Large intestine (tissue), 3 donors: ENCODE measurements around the gene SCMH1. TPM values are rescaled to one million over a fixed set of nuclear protein-coding genes. Genes with fewer than 3 reads are reported as not detected.

Experiments
- DNase-seq, 2 donors: peaks; one replicate each; pipeline versions ENCODE4 v3.0.0 to v3.0.0-alpha.2; 2013
- H3K27ac ChIP-seq: one replicate; pipeline ENCODE4 v1.5.1; 2013; ENCODE audit warnings: low read length
- H3K27me3 ChIP-seq: 2 replicates; pipeline ENCODE4 v1.6.1; 2013; ENCODE audit warnings: low read length; ENCODE audit not compliant: control insufficient read depth, insufficient read depth
- H3K36me3 ChIP-seq: 2 replicates; pipeline ENCODE4 v1.6.1; 2013; ENCODE audit warnings: low read length; ENCODE audit not compliant: control insufficient read depth, insufficient read depth
- H3K4me1 ChIP-seq: one replicate; pipeline ENCODE4 v1.6.1; 2013; ENCODE audit warnings: low read length; ENCODE audit not compliant: control insufficient read depth, insufficient read depth
- H3K4me3 ChIP-seq: one replicate; pipeline ENCODE4 v1.5.1; 2013; ENCODE audit warnings: low read length
- H3K9me3 ChIP-seq: one replicate; pipeline ENCODE4 v1.6.1; 2013; ENCODE audit warnings: mild to moderate bottlenecking, low read depth, low read length, moderate library complexity; ENCODE audit not compliant: control insufficient read depth
- WGBS: methylation state at CpG from one replicate; pipeline ENCODE4 v1.1.5; 2013; ENCODE audit warnings: low lambda C conversion rate; ENCODE audit not compliant: insufficient coverage; 5-methylcytosine and 5-hydroxymethylcytosine counted together
- polyA plus RNA-seq: library from polyadenylated mRNA; unstranded; fragments of 120-200 nt; gene quantifications from one replicate; pipeline ENCODE4 v1.2.1, GENCODE V29; 2013

Gene SCMH1
- polyA plus RNA-seq, 1 donor, result 42.8 TPM

DNA sequence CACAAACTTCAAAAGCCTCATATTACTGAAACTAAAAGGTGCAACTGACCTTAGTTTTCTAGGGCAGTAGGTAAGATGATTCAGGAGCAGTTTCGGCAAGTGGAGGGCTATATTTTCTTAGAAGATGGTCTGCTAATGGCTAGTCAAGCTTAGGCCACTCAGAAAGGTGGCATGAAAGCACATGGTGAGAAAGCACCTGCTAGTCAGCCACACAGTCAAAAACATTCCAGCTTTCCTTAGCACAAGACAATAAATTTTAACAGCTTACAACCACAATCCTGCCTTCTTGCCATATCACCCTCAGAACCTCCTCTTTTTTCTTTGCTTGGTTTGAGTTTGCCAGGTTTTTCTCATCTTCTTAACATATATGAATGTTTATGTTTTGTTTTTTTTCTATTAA is 139.5 kb downstream of the SCMH1 start:
- no peak for DNase-seq
- H3K36me3 ChIP-seq, result peaks cover 2% of the 10 kb centered on the region
- no CpG with 5 or more reads among the region's 1 CpG for WGBS
- H3K27me3 ChIP-seq, result no peaks in the 10 kb centered on the region
- H3K27ac ChIP-seq, result no peak overlapping the region
- no peak overlapping the region for H3K4me3 ChIP-seq
- no peaks in the 10 kb centered on the region for H3K9me3 ChIP-seq
- H3K4me1 ChIP-seq, result no peaks in the 10 kb centered on the region

DNA sequence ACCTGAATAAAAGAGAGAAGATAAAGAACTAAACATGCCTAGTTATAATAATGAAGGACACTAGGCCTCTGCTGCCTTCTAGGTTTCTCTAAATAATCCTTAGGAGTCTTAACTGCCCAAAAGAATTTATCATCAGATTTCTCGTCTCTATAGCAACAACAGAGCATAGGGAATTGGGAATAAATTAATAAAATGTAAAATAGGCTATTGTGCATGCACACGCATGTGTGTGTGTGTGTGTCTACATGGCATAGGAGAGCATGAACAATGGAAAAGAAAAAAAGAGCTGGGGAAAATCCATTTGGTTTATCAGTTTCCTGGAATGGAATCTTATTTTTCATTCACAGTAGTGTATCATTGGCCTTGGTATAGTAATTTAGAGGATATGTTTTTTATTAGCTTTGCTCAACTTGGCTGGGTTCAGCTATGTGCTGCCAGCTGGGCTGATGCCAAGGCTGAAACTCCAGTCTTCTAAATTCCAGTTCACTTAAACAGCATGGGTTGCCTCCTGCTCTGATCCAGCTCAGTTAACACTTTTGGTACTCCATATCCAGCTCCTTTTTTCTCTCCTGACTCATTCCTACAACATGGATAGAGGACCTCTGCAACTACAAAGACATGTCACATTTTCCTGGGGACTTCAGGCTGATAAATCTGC is 140.0 kb downstream of the SCMH1 start:
- Histone ChIP-seq H3K27ac (no peak overlapping the region), H3K27me3 (no peaks in the 10 kb centered on the region), H3K4me1 (no peaks in the 10 kb centered on the region), H3K9me3 (no peaks in the 10 kb centered on the region), H3K4me3 (no peak overlapping the region), H3K36me3 (peaks cover 2% of the 10 kb centered on the region)
- peak; percentile 52 for DNase-seq
- 91% methylated on average over 1 of the region's 2 CpGs for WGBS

DNA sequence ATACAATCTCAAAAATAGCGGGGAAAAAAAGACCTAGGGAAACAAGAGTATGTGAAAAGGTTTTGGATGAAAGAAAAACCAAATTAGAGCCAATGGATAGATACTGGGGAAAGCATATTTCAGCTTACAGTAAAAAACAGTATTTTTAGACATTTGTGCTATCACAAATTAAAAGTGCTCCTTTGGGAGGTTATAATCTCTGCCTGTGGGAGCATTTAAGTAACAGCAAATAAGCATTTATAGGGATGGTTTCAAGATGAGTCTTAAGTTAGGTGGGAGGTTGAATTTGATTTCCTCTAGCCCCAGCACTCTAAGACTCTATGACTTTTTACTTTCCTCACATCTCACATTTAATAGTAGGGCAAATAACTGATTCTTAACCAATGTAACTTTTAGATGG is 141.0 kb downstream of the SCMH1 start:
- 100% methylated on average over 1 of the region's 1 CpG for WGBS
- no peak overlapping the region for H3K27ac ChIP-seq
- H3K9me3 ChIP-seq, result no peaks in the 10 kb centered on the region
- H3K4me1 ChIP-seq, result no peaks in the 10 kb centered on the region
- DNase-seq, result no peak
- H3K4me3 ChIP-seq, result no peak overlapping the region
- H3K36me3 ChIP-seq, result peaks cover 1% of the 10 kb centered on the region
- no peaks in the 10 kb centered on the region for H3K27me3 ChIP-seq

DNA sequence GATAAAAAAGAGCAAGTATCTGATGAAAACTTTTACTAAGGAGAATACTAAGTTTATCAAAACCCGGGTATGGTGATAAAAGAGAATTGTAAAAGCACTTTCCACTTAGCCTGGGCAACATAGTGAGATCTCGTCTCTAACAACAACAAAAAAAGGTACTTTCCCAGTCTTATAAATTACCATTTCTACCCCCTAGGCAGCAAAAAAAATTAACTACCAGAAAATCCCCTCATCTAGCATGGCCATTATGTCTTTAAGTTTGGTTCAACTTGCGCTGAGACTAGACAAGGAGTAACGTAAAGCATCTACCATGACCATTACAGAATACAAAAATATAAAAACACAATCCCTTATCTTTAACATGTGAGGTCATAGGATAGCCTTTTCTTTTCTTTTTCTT is 141.9 kb downstream of the SCMH1 start:
- Histone ChIP-seq H3K27me3 (no peaks in the 10 kb centered on the region), H3K9me3 (no peaks in the 10 kb centered on the region), H3K4me3 (no peak overlapping the region), H3K36me3 (no peaks in the 10 kb centered on the region), H3K27ac (no peak overlapping the region), H3K4me1 (no peaks in the 10 kb centered on the region)
- 93% methylated on average over 3 of the region's 4 CpGs for WGBS
- no peak for DNase-seq

DNA sequence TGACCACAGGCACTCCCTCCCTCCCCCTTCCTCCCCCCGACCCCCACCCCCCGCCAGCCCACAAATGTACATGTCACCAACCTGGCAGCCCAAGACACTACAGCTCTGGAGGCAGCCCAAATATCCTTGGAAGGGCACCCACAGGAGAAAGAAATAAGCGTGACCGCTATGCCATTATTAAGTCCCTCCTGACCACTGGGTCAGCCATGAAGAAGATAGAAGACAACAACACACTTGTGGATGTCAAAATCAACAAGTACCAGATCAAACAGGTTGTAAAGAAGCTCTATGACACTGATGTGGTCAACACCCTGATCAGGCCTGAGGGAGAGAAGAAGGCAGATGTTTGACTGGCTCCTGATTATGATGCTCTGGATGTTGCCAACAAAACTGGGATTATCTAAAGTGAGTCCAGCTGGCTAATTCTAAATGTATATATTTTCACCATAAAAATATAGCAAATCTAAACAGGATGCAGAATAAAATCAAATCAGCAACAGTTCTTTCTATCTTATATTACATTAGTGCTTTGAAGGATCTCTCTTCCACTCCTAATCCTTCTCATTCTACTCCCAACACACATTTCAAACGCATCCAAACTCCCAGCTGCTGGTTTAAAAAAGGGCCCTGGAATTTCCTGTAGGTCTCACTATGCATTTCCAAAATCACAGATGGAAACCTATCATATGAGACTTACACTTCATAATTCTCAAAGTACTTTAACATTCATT is 143.2 kb downstream of the SCMH1 start:
- Histone ChIP-seq H3K27me3 (no peaks in the 10 kb centered on the region), H3K36me3 (peaks cover 3% of the 10 kb centered on the region), H3K4me3 (no peak overlapping the region), H3K27ac (no peak overlapping the region), H3K9me3 (no peaks in the 10 kb centered on the region), H3K4me1 (no peaks in the 10 kb centered on the region)
- no CpG with 5 or more reads among the region's 5 CpGs for whole genome bisulfite sequencing
- DNase-seq, result no peak

DNA sequence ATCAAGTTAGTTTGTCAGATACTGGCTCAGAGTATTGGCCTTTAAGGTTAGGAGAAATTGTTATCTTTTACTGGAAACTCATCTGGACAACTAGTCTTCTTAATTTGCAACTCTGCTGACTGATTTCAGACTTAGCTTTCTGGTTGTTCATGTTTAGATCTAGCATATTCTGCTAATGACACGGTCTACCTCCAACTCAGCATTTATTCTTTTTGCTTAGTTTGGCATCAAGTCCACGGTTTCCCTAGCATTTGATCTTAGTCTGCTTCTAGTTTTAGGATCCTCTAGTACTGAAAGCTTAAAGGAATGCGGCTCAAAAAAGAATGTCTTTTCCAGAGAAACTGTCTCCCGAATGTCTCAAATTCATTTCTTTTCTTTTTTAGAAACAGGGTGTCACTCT is 145.0 kb downstream of the SCMH1 start:
- no peaks in the 10 kb centered on the region for H3K4me1 ChIP-seq
- no peak overlapping the region for H3K4me3 ChIP-seq
- no peak overlapping the region for H3K27ac ChIP-seq
- DNase-seq, result no peak
- no peaks in the 10 kb centered on the region for H3K27me3 ChIP-seq
- peaks cover 3% of the 10 kb centered on the region for H3K36me3 ChIP-seq
- 100% methylated on average over 2 of the region's 4 CpGs for WGBS
- no peaks in the 10 kb centered on the region for H3K9me3 ChIP-seq

DNA sequence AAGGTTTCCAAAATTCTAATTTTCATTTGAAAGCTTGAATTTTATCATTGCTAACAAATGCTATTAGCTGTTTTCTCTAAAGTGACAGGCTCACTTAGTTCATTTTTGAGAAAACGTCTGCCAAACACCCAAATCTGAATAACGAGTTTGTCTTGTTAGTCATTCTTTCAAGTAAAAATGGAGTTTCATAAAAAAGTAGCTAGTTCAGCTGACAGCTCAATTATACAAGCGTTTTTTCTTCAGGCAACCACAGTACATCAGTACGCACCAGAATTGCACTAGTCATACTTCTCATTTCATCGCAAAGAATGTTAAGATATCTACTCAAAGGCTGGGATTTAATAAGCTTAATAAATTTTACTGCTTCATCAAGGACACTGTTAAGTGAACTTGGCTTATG is 148.3 kb downstream of the SCMH1 start:
- Histone ChIP-seq H3K27me3 (no peaks in the 10 kb centered on the region), H3K36me3 (peaks cover 3% of the 10 kb centered on the region), H3K27ac (no peak overlapping the region), H3K4me1 (no peaks in the 10 kb centered on the region), H3K4me3 (no peak overlapping the region), H3K9me3 (no peaks in the 10 kb centered on the region)
- no CpG with 5 or more reads among the region's 5 CpGs for WGBS
- DNase-seq, result no peak

DNA sequence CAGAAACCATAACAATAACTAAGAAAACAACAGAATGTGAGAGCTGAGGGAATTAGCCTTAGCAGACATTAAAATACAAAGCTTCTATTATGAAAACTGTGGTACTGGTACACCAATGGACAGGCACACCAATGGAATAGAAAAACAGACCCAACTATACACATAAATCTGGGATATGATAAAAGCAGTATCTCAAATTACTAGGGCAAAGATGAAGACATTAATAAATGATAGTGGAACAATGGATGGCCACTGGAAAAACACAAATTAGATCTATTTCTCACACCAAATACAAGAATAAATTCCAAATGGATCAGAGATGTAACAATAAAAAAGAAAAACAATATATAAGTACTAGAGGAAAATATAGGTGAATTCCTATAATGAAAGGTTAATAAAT is 155.2 kb downstream of the SCMH1 start:
- Histone ChIP-seq H3K27ac (no peak overlapping the region), H3K27me3 (no peaks in the 10 kb centered on the region), H3K4me3 (no peak overlapping the region), H3K36me3 (no peaks in the 10 kb centered on the region), H3K9me3 (no peaks in the 10 kb centered on the region), H3K4me1 (no peaks in the 10 kb centered on the region)
- no peak for DNase-seq

DNA sequence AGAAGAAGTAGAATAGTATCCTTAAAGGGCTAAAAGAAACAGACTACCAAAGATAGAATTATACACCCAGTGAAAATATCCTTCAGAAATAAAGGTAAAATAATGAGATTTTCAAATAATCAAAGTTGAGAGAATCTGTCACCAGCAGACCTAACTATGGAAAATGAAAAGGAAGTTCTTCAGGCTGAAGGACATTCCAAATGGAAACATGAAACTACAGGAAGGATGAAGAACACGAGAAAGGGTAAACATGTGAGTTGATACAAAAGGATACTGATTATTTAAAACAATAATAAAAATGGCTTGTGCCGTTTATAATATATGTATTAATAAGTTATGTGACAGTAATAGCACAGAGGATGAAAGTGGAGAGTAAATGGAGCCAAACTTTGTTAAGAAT is 163.5 kb downstream of the SCMH1 start:
- H3K4me1 ChIP-seq, result no peaks in the 10 kb centered on the region
- no peak overlapping the region for H3K27ac ChIP-seq
- 79% methylated on average over 2 of the region's 2 CpGs for WGBS
- H3K36me3 ChIP-seq, result peaks cover 4% of the 10 kb centered on the region
- peaks cover 4% of the 10 kb centered on the region for H3K9me3 ChIP-seq
- no peak for DNase-seq
- no peak overlapping the region for H3K4me3 ChIP-seq
- H3K27me3 ChIP-seq, result no peaks in the 10 kb centered on the region

DNA sequence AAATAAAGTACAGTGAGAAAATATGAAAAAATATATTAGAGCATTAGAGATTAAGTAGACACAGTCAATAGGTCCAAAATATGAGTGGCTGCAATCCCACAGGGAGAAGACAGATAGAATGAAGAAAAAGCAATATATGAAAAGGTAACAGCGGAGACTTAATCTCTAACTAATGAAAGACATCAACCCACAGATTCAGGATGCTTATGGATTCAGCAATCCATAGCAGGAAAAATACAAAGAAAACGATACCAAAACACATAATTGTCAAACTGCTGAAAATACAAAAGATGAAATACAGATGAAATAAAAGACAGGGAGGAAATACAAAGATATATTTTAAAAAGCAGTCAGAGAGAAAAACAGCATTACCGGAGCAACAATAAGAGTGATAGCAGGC is 163.9 kb downstream of the SCMH1 start:
- Histone ChIP-seq H3K36me3 (peaks cover 6% of the 10 kb centered on the region), H3K4me1 (no peaks in the 10 kb centered on the region), H3K4me3 (no peak overlapping the region), H3K27me3 (no peaks in the 10 kb centered on the region), H3K27ac (no peak overlapping the region), H3K9me3 (peaks cover 4% of the 10 kb centered on the region)
- no peak for DNase-seq
- WGBS, result 100% methylated on average over 3 of the region's 3 CpGs

DNA sequence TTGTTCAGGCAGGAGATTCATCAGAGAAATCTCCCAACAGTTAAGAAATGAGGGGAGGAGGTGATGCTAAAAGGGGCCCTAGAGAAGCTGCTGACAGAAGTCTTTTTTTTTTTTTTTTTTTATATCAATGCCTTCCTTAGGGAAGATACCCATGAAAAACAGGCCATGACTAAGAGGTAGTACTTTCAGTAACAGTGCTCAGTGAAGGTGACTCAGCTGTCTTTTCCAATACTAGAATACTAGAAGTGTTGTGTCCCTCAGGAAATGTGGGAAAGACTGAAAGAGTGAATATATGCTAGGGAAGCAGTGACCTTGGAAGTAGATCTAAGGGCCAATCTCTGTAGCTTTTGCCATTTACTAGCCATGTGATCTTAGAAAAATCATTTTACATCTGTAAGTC is 168.1 kb downstream of the SCMH1 start:
- H3K4me1 ChIP-seq, result no peaks in the 10 kb centered on the region
- no peaks in the 10 kb centered on the region for H3K27me3 ChIP-seq
- H3K4me3 ChIP-seq, result no peak overlapping the region
- no peak overlapping the region for H3K27ac ChIP-seq
- DNase-seq, result no peak
- peaks cover 4% of the 10 kb centered on the region for H3K9me3 ChIP-seq
- H3K36me3 ChIP-seq, result peaks cover 25% of the 10 kb centered on the region
